M059J (cell line): ENCODE results near the gene CLCC1. TPM values are rescaled to one million over a fixed set of nuclear protein-coding genes. Genes with fewer than 3 reads are reported as not detected.

Source experiments
- DNase-seq: peaks from one replicate; pipeline ENCODE4 v3.0.0-alpha.2; 2012; ENCODE audit warnings: low read depth
- total RNA-seq: library from RNA; depleted of rRNA; stranded (reverse); fragments of >200 nt; shearing (Covaris generic); gene quantifications from 2 replicates; pipeline ENCODE4 v1.2.3, GENCODE V29; 2014; rRNA removed

CLCC1 gene
- total RNA-seq, 1 experiment from 2014 or later, result 35.4 TPM

GRCh38 chr1:108916788-108917187 lies 46.5 kb downstream of the CLCC1 start:
- DNase-seq, result no peak

Other genes starting within 250 kb of the CLCC1 start
- 55.4 and 57.3 TPM in 2 replicates for gene STXBP3, start 216.8 kb downstream of the CLCC1 start, total RNA-seq
- 0.37 and 2.3 TPM in 2 replicates for gene AKNAD1, start 106.4 kb downstream of the CLCC1 start, total RNA-seq
- gene GPSM2, start 86.5 kb downstream of the CLCC1 start, total RNA-seq, result 50.1 and 69.1 TPM in 2 replicates
- gene WDR47, start 78.6 kb upstream of the CLCC1 start, total RNA-seq, result 11.0 and 14.6 TPM in 2 replicates
- 73.4 and 97.8 TPM in 2 replicates for gene TAF13, start 112.5 kb upstream of the CLCC1 start, total RNA-seq
- 38.5 and 44.8 TPM in 2 replicates for gene TMEM167B, start 127.3 kb upstream of the CLCC1 start, total RNA-seq
- 0.84 and 1.1 TPM in 2 replicates for gene ELAPOR1, start 150.6 kb upstream of the CLCC1 start, total RNA-seq